Small intestine (tissue), 7 donors: Measurements from ENCODE around the gene CBFA2T3. TPM values are rescaled to one million over a fixed set of nuclear protein-coding genes. Genes with fewer than 3 reads are reported as not detected.

ENCODE experiments used
- DNase-seq, 2 donors: peaks; one replicate each; pipeline versions ENCODE4 v3.0.0 to v3.0.0-alpha.2; 2013
- FAIRE-seq: peaks from 2 replicates; lab custom pipeline; 2012; peaks lifted over from hg19 to GRCh38; lab: Jason Lieb, UNC
- H3K27ac ChIP-seq, 3 donors: one replicate each; pipeline ENCODE4 v1.5.1; 2013; ENCODE audit warnings: low read length in 2 of 3, mild to moderate bottlenecking in 2 of 3, control low read depth in 1 of 3, inconsistent platforms in 1 of 3, low read depth in 1 of 3, moderate library complexity in 1 of 3
- H3K27me3 ChIP-seq, 3 donors: one replicate each; pipeline ENCODE4 v1.6.1; 2013; ENCODE audit warnings: low read length in 3 of 3, inconsistent platforms in 1 of 3; ENCODE audit not compliant: control insufficient read depth in 3 of 3, insufficient read depth in 3 of 3
- H3K36me3 ChIP-seq, 3 donors: one replicate each; pipeline ENCODE4 v1.6.1; 2013; ENCODE audit warnings: low read length in 3 of 3, inconsistent platforms in 1 of 3, low read depth in 1 of 3, mild to moderate bottlenecking in 1 of 3, moderate library complexity in 1 of 3; ENCODE audit not compliant: control insufficient read depth in 3 of 3, insufficient read depth in 2 of 3
- H3K4me1 ChIP-seq, 3 donors: one replicate each; pipeline ENCODE4 v1.6.1; 2013; ENCODE audit warnings: low read length in 2 of 3, inconsistent platforms in 1 of 3, low read depth in 1 of 3, mild to moderate bottlenecking in 1 of 3, moderate library complexity in 1 of 3; ENCODE audit not compliant: control insufficient read depth in 3 of 3, insufficient read depth in 2 of 3
- H3K4me3 ChIP-seq, 3 donors: one replicate each; pipeline ENCODE4 v1.5.1; 2013; ENCODE audit warnings: low read length in 3 of 3, control low read depth in 1 of 3, inconsistent platforms in 1 of 3, low read depth in 1 of 3, mild to moderate bottlenecking in 1 of 3, moderate library complexity in 1 of 3
- H3K9me3 ChIP-seq, 2 donors: one replicate each; pipeline ENCODE4 v1.6.1; 2013; ENCODE audit warnings: low read depth in 1 of 2, low read length in 1 of 2; ENCODE audit not compliant: control insufficient read depth in 2 of 2, insufficient read depth in 1 of 2
- WGBS, 3 donors: extraction: QIAGEN DNeasy Blood & Tissue Kit; methylation state at CpG; one replicate each; pipeline ENCODE4 v1.1.7; 2013; 5-methylcytosine and 5-hydroxymethylcytosine counted together
- polyA plus RNA-seq, 4 donors: library from polyadenylated mRNA; stranded (reverse) in 3 of 4; unstranded in 1 of 4; fragments of 200-250 nt in 3 of 4; fragments of 120-200 nt in 1 of 4; gene quantifications; one replicate each; pipeline versions ENCODE4 v1.2.1 to v1.2.3, GENCODE V29; 2013
- donor health status: healthy with polysubstance abuse.
- donor health status: control.
- donor health status: control.
- donor health status: Bipolar disorder and iron deficiency.
- donor health status: healthy.

CBFA2T3 gene
- polyA plus RNA-seq, 4 donors, result 1.4 to 8.4 (median 4.1) TPM

DNA sequence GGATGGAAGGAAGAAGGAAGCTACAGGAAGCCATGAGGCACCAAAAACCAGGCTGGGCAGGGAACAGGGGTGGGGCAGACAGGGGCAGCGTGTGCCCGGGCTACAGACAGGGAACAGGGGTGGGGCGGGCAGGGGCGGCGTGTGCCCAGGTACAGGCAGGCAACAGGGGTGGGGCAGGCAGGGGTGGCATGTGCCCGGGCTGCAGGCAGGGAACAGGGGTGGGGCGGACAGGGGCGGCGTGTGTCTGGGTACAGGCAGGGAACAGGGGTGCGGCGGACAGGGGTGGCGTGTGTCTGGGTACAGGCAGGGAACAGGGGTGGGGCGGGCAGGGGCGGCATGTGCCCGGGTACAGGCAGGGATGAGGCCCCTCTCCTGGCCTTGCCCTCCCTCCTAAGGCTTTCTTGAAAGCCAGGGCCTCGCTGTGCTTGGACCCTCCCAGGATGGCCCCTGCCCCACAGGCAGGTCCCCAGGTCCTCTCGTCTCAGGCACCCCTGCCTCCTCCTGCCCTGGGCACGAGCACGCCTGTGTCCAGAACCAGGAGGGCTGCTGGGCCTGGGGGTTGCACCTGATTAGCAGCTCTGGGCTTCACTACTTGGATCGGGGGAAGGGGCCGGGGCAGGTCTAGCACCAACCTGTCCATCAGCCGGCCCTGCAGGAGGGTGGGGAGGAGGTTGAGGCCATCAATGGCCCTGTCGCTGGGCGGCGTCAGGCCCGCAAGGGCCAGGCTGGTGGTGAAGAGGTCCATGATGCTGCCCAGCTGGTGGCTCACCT, 150.8 kb downstream of the CBFA2T3 start:
- Histone ChIP-seq H3K9me3 (no peaks in the 10 kb centered on the region), H3K4me1 (peaks cover 0 to 2% (median 0%) of the 10 kb centered on the region in 3 donors), H3K4me3 (no peak overlapping the region), H3K27ac (peak overlapping the region in 1 of 3 donors; percentile 73), H3K36me3 (peaks cover 0 to 74% (median 5%) of the 10 kb centered on the region in 3 donors), H3K27me3 (no peaks in the 10 kb centered on the region)
- WGBS, 3 donors, result 58 to 84% (median 62%) methylated on average over 16 to 26 of the region's 26 CpGs
- DNase-seq, result peak in 1 of 2 donors; percentile 89
- no peak for FAIRE-seq

DNA sequence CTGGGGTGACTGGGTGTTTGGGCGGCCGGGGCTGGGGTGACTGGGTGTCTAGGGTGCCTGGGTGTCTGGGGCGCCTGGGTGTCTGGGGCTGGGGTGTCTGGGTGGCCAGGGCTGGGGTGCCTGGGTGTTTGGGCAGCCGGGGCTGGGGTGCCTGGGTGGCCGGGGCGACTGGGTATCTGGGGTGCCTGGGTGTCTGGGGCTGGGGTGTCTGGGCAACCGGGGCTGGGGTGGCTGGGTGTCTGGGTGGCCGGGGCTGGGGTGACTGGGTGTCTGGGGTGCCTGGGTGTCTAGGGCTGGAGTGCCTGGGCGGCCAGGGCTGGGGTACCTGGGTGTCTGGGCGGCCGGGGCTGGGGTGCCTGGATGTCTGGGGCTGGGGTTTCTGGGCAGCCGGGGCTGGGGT, 151.9 kb downstream of the CBFA2T3 start:
- Histone ChIP-seq H3K36me3 (peaks cover 0 to 82% (median 5%) of the 10 kb centered on the region in 3 donors), H3K27ac (no peak overlapping the region), H3K9me3 (no peaks in the 10 kb centered on the region), H3K4me3 (no peak overlapping the region), H3K4me1 (peaks cover 0 to 2% (median 0%) of the 10 kb centered on the region in 3 donors), H3K27me3 (no peaks in the 10 kb centered on the region)
- WGBS, 3 donors, result 88 to 97% (median 93%) methylated on average over 5 to 12 of the region's 12 CpGs
- FAIRE-seq (no peak), DNase-seq (no peak)

Other genes with a start within 250 kb of the CBFA2T3 start
- gene PIEZO1, start 192.0 kb downstream of the CBFA2T3 start, polyA plus RNA-seq, result 10 to 100 TPM; 22.8 to 95.0 (median 57.7) TPM
- 10 to 100 TPM in 2 of 4 donors, 1 to 10 TPM in 2; 1.1 to 16.7 (median 9.0) TPM for gene CDT1, start 173.4 kb downstream of the CBFA2T3 start, polyA plus RNA-seq
- gene APRT, start 165.3 kb downstream of the CBFA2T3 start, polyA plus RNA-seq, result 100 to 1,000 TPM; 121 to 255 (median 222) TPM
- gene GALNS, start 120.3 kb downstream of the CBFA2T3 start, polyA plus RNA-seq, result 10 to 100 TPM; 28.3 to 35.4 (median 32.7) TPM
- gene TRAPPC2L, start 120.1 kb downstream of the CBFA2T3 start, polyA plus RNA-seq, result 100 to 1,000 TPM in 1 of 4 donors, 10 to 100 TPM in 3; 46.6 to 104 (median 72.7) TPM
- gene PABPN1L, start 110.5 kb downstream of the CBFA2T3 start, polyA plus RNA-seq, result under 1 TPM in 1 of 4 donors, not detected in 3; 0.12 TPM
- 10 to 100 TPM; 35.3 to 93.7 (median 58.7) TPM for gene ACSF3, start 116.6 kb upstream of the CBFA2T3 start, polyA plus RNA-seq
- under 1 TPM in 2 of 4 donors, not detected in 2; 0.04 to 0.66 TPM for gene CDH15, start 194.5 kb upstream of the CBFA2T3 start, polyA plus RNA-seq
- 1 to 10 TPM in 3 of 4 donors, under 1 TPM in 1; 0.67 to 4.7 (median 1.8) TPM for gene SLC22A31, start 223.3 kb upstream of the CBFA2T3 start, polyA plus RNA-seq
- 1 to 10 TPM in 3 of 4 donors, under 1 TPM in 1; 0.89 to 3.2 (median 1.2) TPM for gene ZNF778, start 240.5 kb upstream of the CBFA2T3 start, polyA plus RNA-seq